HL-60 (cell line): ENCODE measurements around the gene TCP11.

Experiments
- DNase-seq, 2 experiments: peaks; one replicate each; pipeline ENCODE4 v3.0.0-alpha.2; 2010 to 2020; ENCODE audit warnings: low read depth in 1 of 2, low spot score in 1 of 2
- H3K27ac ChIP-seq: fragments of 250-450 bp; sonication (Bioruptor Pico); replicated peaks from 2 replicates; pipeline ENCODE4 v1.5.1; 2020; ENCODE audit warnings: mild to moderate bottlenecking, moderate library complexity
- H3K27me3 ChIP-seq: fragments of 250-450 bp; sonication (Bioruptor Pico); 2 replicates; pipeline ENCODE4 v1.5.1; 2021; ENCODE audit warnings: mild to moderate bottlenecking, moderate library complexity; ENCODE audit not compliant: insufficient read depth, poor library complexity, severe bottlenecking
- H3K4me3 ChIP-seq: replicated peaks from 2 replicates; pipeline ENCODE4 v1.5.1; 2011; ENCODE audit warnings: mild to moderate bottlenecking, control low read depth, low read length; ENCODE audit not compliant: insufficient read depth
- CTCF ChIP-seq: IDR thresholded peaks from one replicate; pipeline ENCODE4 v1.5.1; 2011; ENCODE audit warnings: low read length, control low read depth, inconsistent platforms; ENCODE audit not compliant: insufficient read depth
- GABPA ChIP-seq: IDR thresholded peaks from 2 replicates; pipeline ENCODE4 v1.6.1; 2012; ENCODE audit warnings: low read depth
- POLR2AphosphoS5 ChIP-seq: IDR thresholded peaks from 2 replicates; pipeline ENCODE4 v1.6.1; 2012; ENCODE audit warnings: low read depth
- REST ChIP-seq: IDR thresholded peaks from 2 replicates; pipeline ENCODE4 v1.6.1; 2012; ENCODE audit warnings: low read depth; ENCODE audit not compliant: insufficient replicate concordance
- SPI1 ChIP-seq: IDR thresholded peaks from 2 replicates; pipeline ENCODE4 v1.6.1; 2012; ENCODE audit warnings: low read depth, mild to moderate bottlenecking, borderline replicate concordance

Gene TCP11

GRCh38 chr6:35164277-35164676 lies 23.1 kb upstream of the TCP11 start:
- no peak for DNase-seq
- Histone ChIP-seq H3K4me3 (no peak overlapping the region), H3K27me3 (peaks cover 5% of the 10 kb centered on the region), H3K27ac (no peak overlapping the region)
- TF ChIP-seq POLR2AphosphoS5 (no peak), SPI1 (no peak), GABPA (no peak), CTCF (no peak), REST (no peak)

- no peak overlapping the region for H3K4me3 ChIP-seq
- TF ChIP-seq CTCF: no peak
- no peak for TF ChIP-seq SPI1
- no peak for TF ChIP-seq REST
- TF ChIP-seq POLR2AphosphoS5: no peak
- no peak for TF ChIP-seq GABPA
- no peak overlapping the region for H3K27ac ChIP-seq
- H3K27me3 ChIP-seq: peaks cover 5% of the 10 kb centered on the region
- DNase-seq: no peak
Measured at GRCh38 chr6:35163836-35164235, 22.7 kb upstream of the TCP11 start.

GRCh38 chr6:35161776-35162607 lies 20.9 kb upstream of the TCP11 start:
- TF ChIP-seq REST: no peak
- no peak for TF ChIP-seq CTCF
- TF ChIP-seq POLR2AphosphoS5: no peak
- TF ChIP-seq GABPA: no peak
- no peak for TF ChIP-seq SPI1
- no peak overlapping the region for H3K4me3 ChIP-seq
- no peak overlapping the region for H3K27ac ChIP-seq
- peaks cover 5% of the 10 kb centered on the region for H3K27me3 ChIP-seq
- DNase-seq: no peak
